Activated naive CD8-positive, alpha-beta T cell treated with anti-CD3 and anti-CD28 coated beads for 36 hours (primary cell): Measurements from ENCODE around the gene LPXN. TPM values are rescaled to one million over a fixed set of nuclear protein-coding genes. Genes with fewer than 3 reads are reported as not detected.

ENCODE experiments used
- DNase-seq: peaks from one replicate; pipeline ENCODE4 v3.0.0; 2021
- H3K27ac Mint-ChIP-seq: one replicate; pipeline ENCODE4 v1.8.0; 2022; ENCODE audit warnings: mild to moderate bottlenecking, moderate library complexity, mixed read lengths
- H3K27me3 Mint-ChIP-seq: one replicate; pipeline ENCODE4 v1.8.0; 2022; ENCODE audit warnings: mild to moderate bottlenecking, mixed read lengths
- H3K36me3 Mint-ChIP-seq: one replicate; pipeline ENCODE4 v1.8.0; 2021; ENCODE audit warnings: mild to moderate bottlenecking, mixed read lengths
- H3K4me1 Mint-ChIP-seq: one replicate; pipeline ENCODE4 v1.8.0; 2021; ENCODE audit warnings: mixed read lengths
- H3K4me3 Mint-ChIP-seq: one replicate; pipeline ENCODE4 v1.8.0; 2022; ENCODE audit warnings: mild to moderate bottlenecking, moderate library complexity, mixed read lengths
- H3K9me3 Mint-ChIP-seq: one replicate; pipeline ENCODE4 v1.8.0; 2022; ENCODE audit warnings: mixed read lengths
- total RNA-seq, 2 experiments: library from RNA; stranded (reverse); gene quantifications; one replicate each; pipeline ENCODE4 v1.2.3, GENCODE V29; 2021

Gene LPXN
- total RNA-seq, 2 experiments from 2014 or later, result 146 to 147 TPM

DNA sequence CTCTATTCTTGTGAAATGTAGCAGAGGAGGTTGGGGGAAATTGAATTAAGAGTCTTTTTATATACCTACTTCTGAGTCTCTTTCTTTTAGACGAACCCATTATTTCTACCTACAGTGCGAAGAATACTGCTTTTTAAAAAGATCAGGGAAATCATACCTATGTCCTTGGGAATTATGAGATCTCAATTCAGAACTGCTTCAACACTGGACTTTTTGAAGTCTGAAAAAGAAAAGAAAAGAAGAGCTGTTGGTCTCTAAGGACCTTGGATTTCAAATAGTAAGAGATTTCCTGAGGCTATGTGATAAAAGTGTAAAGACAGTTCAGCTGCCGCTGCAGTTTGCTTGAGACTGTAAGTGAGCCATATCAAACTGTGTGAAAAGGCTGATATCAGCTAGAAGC is 64.0 kb downstream of the LPXN start:
- no peak for DNase-seq
- Mint-ChIP-seq H3K4me3 (no peak overlapping the region), H3K4me1 (peaks cover 11% of the 10 kb centered on the region), H3K36me3 (peaks cover 7% of the 10 kb centered on the region), H3K27me3 (no peaks in the 10 kb centered on the region), H3K27ac (no peak overlapping the region), H3K9me3 (no peaks in the 10 kb centered on the region)

DNA sequence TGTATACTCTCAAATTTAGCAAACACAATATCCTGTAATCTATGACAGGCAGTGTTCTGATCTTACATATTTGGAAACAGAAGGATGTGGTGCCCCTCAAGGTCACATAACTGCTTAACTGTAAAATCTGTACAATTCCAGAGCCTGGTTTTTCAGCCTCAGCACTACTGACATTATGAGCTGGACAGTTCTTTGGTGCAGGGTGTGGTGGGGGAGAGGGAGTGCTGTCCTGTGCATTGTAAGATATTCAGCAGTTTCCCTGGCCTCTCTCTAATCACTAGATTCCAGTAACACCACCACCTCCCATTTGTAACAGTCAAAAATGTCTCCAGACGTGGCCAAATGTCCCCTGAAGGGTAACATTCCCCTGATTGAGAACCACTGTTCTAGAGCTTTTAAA is 65.9 kb downstream of the LPXN start:
- Mint-ChIP-seq H3K4me1 (peaks cover 18% of the 10 kb centered on the region), H3K27ac (no peak overlapping the region), H3K4me3 (no peak overlapping the region), H3K9me3 (no peaks in the 10 kb centered on the region), H3K27me3 (no peaks in the 10 kb centered on the region), H3K36me3 (peaks cover 7% of the 10 kb centered on the region)
- DNase-seq, result no peak

DNA sequence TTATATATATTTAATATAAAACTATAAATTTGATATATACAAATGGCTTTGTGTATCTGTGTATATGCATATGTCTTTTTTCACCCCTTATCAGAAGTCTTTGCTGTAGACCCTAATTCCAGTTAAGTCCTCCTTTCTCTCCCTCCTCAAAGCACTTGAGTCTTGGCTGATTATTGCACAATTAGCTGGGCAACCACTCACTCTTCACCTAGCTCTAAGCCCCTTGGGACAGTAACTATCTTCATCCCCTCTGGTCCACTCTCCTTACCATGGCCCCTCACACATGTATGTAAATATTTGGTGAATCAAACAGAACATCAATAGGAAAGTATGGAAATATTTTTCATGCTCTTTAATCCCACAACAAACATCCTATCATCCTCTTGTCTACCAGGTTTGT is 66.8 kb downstream of the LPXN start:
- Mint-ChIP-seq H3K9me3 (no peaks in the 10 kb centered on the region), H3K27me3 (no peaks in the 10 kb centered on the region), H3K4me3 (no peak overlapping the region), H3K4me1 (peaks cover 15% of the 10 kb centered on the region), H3K36me3 (peaks cover 7% of the 10 kb centered on the region), H3K27ac (no peak overlapping the region)
- no peak for DNase-seq

DNA sequence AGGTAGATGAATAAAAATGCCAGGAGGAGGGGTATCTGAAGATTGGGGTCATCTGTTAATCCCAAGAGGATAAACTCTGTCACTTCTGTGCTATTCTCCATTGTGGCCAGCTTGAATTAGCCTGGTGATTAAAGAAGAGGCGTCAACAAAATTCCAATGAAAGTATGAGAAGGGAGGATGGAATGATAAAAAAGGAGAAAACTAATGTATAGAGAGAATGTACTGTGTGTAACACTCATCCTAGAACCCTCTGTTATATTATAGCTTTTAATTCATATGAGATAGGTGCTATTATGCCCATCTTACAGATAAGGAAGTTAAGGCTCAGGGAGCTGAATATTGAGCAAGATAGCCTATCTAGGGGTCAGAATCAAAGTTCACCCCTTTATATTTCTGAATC is 67.7 kb downstream of the LPXN start, which contains the start of gene OR5B21:
Gene OR5B21 (minus strand): TSS at position 101 of the 400 bp plus-strand sequence. CDS start 0 bp downstream, at position 101.
- H3K36me3 Mint-ChIP-seq, result peaks cover 12% of the 10 kb centered on the region
- H3K9me3 Mint-ChIP-seq, result no peaks in the 10 kb centered on the region
- peaks cover 12% of the 10 kb centered on the region for H3K4me1 Mint-ChIP-seq
- H3K27me3 Mint-ChIP-seq, result no peaks in the 10 kb centered on the region
- H3K4me3 Mint-ChIP-seq, result no peak within 1 kb of the TSS
- no peak within 1 kb of the TSS for H3K27ac Mint-ChIP-seq
- no peak for DNase-seq

DNA sequence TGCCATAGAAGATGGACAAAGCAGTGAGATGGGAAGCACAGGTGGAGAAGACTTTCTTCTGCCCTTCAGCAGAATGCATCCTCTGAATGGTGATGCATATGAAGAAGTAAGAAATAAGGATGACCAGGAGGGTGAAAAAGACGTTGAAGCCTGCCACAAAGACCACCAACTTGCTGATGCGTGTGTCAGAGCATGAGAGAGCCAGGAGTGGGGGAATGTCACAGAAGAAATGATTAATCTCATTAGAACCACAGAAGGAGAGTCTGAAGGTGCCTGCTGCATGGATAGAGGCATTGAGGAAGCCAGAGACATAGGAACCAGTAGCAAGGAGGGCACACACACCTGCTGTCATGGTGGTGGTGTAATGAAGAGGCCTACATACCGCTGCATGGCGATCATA is 68.3 kb downstream of the LPXN start:
- no peak for DNase-seq
- H3K36me3 Mint-ChIP-seq, result peaks cover 13% of the 10 kb centered on the region
- H3K4me3 Mint-ChIP-seq, result no peak overlapping the region
- H3K27me3 Mint-ChIP-seq, result no peaks in the 10 kb centered on the region
- peaks cover 12% of the 10 kb centered on the region for H3K4me1 Mint-ChIP-seq
- no peaks in the 10 kb centered on the region for H3K9me3 Mint-ChIP-seq
- no peak overlapping the region for H3K27ac Mint-ChIP-seq

DNA sequence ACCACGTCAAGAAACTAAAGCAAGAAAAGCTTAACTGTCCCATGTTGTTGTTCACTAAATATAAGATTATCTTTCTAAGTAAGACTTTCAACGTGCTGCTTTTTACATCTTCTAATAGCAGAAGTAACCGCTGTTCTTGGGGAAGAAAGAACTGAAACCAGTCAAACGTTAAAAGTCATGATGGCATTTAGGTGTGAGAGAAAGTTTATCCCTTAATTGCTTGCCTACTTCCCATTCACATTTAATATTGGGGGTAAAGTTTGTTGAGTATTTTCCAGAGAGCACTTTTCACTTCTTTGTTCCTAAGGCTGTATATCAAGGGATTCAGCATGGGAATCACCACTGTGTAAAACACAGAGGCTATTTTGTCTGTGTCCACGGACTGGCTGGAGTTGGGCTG is 68.7 kb downstream of the LPXN start:
- no peak overlapping the region for H3K27ac Mint-ChIP-seq
- peaks cover 13% of the 10 kb centered on the region for H3K36me3 Mint-ChIP-seq
- no peaks in the 10 kb centered on the region for H3K9me3 Mint-ChIP-seq
- no peak for DNase-seq
- H3K27me3 Mint-ChIP-seq, result no peaks in the 10 kb centered on the region
- H3K4me3 Mint-ChIP-seq, result no peak overlapping the region
- H3K4me1 Mint-ChIP-seq, result peaks cover 12% of the 10 kb centered on the region

DNA sequence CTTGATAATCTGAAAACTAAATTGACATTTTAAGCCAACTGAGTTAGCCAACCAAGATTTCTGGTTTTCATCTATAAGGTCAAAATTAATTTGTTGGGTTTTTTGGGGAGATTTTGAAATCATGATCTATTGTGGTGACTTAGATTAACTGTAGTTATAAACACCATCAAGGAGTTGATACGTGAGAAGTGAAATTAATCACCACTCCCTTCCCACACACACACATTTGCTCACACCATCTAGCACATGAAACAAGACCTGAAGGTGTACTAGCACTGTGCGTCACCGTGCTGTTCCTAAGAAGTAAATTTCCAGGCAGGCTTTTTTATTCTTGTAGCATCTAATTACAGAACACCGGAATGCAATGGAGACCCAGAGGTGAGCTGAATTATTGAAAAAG is 69.8 kb downstream of the LPXN start:
- no peak overlapping the region for H3K4me3 Mint-ChIP-seq

DNA sequence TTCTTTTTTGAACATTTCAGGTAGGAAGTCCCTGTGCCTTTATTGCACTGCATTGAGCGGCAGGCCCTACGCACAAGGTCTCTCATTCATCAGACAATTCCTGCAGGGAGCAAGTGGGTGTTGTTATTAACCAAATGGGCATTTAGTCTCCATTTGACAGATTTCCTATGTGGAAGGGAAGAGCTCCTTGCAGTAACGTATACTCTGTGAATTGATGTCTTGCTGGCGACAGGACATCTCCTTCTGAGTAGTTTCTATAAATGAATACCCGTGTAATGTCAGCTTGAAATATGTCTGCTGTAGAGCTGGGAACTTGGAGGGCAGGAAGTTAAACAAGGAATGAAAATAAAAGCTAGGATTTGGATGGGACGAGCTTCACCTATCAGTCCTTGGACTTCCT is 71.4 kb downstream of the LPXN start:
- Mint-ChIP-seq H3K4me1 (peaks cover 13% of the 10 kb centered on the region), H3K36me3 (peaks cover 13% of the 10 kb centered on the region), H3K27ac (no peak overlapping the region), H3K27me3 (no peaks in the 10 kb centered on the region), H3K4me3 (no peak overlapping the region), H3K9me3 (no peaks in the 10 kb centered on the region)
- DNase-seq, result no peak

More for the DNA sequence above, 69.8 kb downstream of the LPXN start:
- Mint-ChIP-seq H3K27ac (peak overlapping the region; percentile 44), H3K27me3 (no peaks in the 10 kb centered on the region), H3K4me1 (peaks cover 12% of the 10 kb centered on the region), H3K9me3 (no peaks in the 10 kb centered on the region), H3K36me3 (peaks cover 13% of the 10 kb centered on the region)
- no peak for DNase-seq

DNA sequence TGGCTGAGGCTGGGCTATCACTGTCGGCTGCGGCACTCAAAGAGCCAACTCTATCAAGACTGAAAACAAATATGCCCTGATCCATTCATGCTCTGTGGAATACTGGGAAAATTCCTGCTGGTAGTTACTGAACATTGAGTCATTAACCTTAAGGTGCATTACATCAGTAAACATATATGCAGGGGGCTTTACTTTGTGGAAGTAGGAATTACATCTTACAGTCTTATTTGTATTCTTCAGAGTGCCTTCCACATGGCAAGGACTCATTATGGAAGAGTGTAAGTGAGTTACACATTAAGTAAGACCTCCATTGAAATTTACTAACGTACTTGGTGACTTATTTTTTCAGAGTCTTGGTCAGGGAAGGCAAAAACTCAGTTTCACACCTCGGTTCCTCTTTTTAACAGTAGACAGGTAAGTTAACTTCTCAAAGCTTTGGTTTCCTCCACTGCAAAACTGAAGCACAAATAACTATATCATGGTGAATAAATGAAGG is 72.2 kb downstream of the LPXN start:
- H3K9me3 Mint-ChIP-seq, result no peaks in the 10 kb centered on the region
- H3K27ac Mint-ChIP-seq, result no peak overlapping the region
- peaks cover 20% of the 10 kb centered on the region for H3K4me1 Mint-ChIP-seq
- H3K27me3 Mint-ChIP-seq, result no peaks in the 10 kb centered on the region
- no peak overlapping the region for H3K4me3 Mint-ChIP-seq
- DNase-seq, result no peak
- H3K36me3 Mint-ChIP-seq, result peaks cover 13% of the 10 kb centered on the region

DNA sequence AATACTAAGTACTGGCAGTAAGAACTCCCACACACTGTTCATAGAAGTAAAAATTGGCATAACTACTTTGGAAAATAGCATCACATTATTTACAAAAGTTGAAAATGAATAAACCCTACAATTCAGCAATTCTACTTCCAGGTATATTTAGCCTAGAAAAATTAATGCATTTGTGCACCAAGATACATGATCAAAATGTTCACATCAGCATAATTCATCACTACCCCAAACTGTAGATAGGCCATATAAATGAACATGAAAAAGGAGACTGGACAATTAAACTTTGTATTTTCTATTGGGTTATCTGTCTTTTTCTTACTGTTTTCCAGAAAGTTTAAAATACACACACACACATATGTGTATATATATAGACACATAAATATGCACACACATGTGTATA is 73.7 kb downstream of the LPXN start:
- peaks cover 18% of the 10 kb centered on the region for H3K36me3 Mint-ChIP-seq
- H3K9me3 Mint-ChIP-seq, result no peaks in the 10 kb centered on the region
- no peak for DNase-seq
- peaks cover 29% of the 10 kb centered on the region for H3K4me1 Mint-ChIP-seq
- H3K4me3 Mint-ChIP-seq, result no peak overlapping the region
- no peaks in the 10 kb centered on the region for H3K27me3 Mint-ChIP-seq
- no peak overlapping the region for H3K27ac Mint-ChIP-seq

DNA sequence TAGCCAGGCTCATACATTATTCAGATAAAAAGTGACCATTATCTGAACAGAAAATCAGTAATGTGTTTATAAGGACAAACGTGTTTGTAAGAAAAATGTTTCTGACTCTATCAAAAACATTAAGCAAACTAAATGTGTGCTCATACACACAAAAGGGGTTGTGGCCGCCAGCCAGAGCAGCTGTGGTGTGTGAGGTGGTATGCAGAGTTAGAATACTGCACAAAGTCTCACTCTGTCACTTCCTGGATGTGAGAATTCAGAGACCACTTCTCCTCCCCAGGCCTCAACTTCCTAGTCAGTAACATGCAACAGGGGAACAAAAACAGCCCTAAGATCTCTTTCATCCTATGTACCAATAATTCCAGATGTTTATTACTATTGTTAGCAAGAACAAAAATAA is 77.2 kb downstream of the LPXN start:
- Mint-ChIP-seq H3K9me3 (no peaks in the 10 kb centered on the region), H3K4me3 (no peak overlapping the region), H3K4me1 (peaks cover 47% of the 10 kb centered on the region), H3K36me3 (peaks cover 29% of the 10 kb centered on the region), H3K27ac (peak overlapping the region; percentile 73), H3K27me3 (no peaks in the 10 kb centered on the region)
- DNase-seq, result no peak

DNA sequence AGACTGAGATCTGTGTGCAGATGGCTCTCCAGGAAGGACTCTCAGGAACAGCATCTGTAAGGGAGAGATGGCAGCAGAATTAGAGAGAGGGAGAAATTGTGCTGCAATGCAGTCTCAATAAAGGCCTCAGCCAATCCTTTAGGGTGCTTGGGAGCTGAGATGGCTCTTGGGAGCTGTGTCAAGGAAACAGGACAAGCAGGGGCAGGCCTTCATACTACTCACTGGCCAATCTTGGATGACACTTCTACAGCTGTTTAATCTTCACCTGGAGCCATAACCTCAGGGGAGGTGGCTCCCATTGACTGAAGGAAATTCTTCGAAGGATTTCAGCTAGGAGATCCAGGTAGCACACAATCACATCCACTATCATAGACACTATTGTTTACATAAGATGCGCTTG is 77.7 kb downstream of the LPXN start:
- no peaks in the 10 kb centered on the region for H3K9me3 Mint-ChIP-seq
- H3K27me3 Mint-ChIP-seq, result no peaks in the 10 kb centered on the region
- H3K4me1 Mint-ChIP-seq, result peaks cover 48% of the 10 kb centered on the region
- peak overlapping the region; percentile 73 for H3K27ac Mint-ChIP-seq
- no peak for DNase-seq
- peaks cover 24% of the 10 kb centered on the region for H3K36me3 Mint-ChIP-seq
- H3K4me3 Mint-ChIP-seq, result no peak overlapping the region

DNA sequence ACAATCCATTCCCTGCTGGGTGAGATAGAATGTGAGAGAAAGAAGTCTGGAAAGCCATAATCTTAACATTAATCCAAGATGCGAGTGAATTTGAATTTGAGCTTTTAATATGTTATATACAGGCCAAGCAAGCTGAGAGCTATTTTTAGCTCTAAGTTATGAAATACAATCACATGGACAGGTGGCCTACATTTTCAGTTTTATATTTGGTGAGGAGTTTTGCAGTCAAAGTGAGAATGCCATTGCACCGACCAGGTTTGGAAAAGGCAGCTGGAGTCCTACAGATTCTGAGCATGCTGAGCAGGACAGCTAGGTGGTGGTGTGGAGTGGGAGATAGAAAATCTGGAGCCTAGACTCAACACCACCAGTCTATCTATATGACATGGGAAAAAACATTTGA is 79.8 kb downstream of the LPXN start:
- Mint-ChIP-seq H3K4me3 (no peak overlapping the region), H3K27ac (no peak overlapping the region), H3K27me3 (no peaks in the 10 kb centered on the region), H3K9me3 (peaks cover 1% of the 10 kb centered on the region), H3K4me1 (peaks cover 48% of the 10 kb centered on the region), H3K36me3 (peaks cover 27% of the 10 kb centered on the region)
- no peak for DNase-seq

DNA sequence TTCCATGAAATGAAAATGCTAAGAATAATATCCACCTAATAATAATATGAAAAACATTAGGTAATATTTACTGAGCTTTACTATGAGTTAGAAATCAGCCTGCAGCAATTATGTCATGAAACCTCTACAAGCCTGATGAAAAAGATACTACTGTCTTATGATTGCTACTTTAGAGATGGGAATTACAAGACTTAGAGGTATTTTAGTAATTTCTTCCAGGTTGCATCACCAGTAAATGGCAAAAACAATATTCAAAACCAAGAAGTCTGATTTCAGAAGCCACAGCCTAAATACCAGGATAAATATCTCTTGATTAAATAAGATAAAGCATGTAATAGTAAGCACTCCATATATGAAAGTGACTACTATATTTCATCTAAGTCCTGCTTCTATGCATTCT is 81.6 kb downstream of the LPXN start:
- Mint-ChIP-seq H3K36me3 (peaks cover 27% of the 10 kb centered on the region), H3K4me1 (peaks cover 46% of the 10 kb centered on the region), H3K27ac (no peak overlapping the region), H3K4me3 (no peak overlapping the region), H3K9me3 (peaks cover 1% of the 10 kb centered on the region), H3K27me3 (no peaks in the 10 kb centered on the region)
- no peak for DNase-seq

DNA sequence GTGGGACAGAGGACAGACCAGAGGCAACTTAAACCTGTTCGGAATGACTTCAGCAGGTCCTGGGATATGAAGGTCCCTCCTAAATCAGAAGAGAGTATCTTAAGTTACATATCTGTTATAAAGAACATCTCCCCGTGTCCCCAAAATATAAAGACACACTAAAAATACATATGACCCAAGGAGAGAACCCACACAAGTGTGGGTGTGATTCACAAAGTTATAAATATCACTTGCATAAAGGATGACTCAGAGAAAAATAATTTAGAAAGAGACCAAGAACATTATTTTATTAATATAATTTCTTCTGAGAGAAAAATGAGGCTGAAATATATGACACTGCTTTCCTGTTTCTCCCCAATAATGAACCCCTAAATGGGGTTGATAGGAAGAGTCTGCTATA is 82.0 kb downstream of the LPXN start:
- DNase-seq, result no peak
- Mint-ChIP-seq H3K4me1 (peaks cover 42% of the 10 kb centered on the region), H3K27me3 (no peaks in the 10 kb centered on the region)

DNA sequence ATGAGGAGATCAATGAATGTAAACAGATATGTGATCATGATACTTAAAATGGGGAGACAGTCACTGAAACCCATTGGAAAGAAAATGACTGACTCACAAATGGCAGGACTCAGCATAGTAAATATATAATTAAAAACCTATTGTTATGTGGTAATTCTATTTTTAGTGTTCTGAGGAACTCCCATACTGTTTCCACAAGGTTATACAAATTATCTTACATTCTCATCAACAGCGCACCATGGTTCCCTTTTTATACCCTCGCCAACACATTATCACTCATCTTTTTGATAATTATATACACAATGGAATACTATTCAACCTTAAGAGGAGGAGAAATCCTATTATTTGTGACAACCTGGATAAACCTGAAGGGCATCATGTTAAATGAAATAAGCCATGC is 84.8 kb downstream of the LPXN start:
- H3K4me1 Mint-ChIP-seq, result peaks cover 15% of the 10 kb centered on the region
- no peaks in the 10 kb centered on the region for H3K27me3 Mint-ChIP-seq
- no peak overlapping the region for H3K4me3 Mint-ChIP-seq
- peaks cover 9% of the 10 kb centered on the region for H3K36me3 Mint-ChIP-seq
- H3K27ac Mint-ChIP-seq, result no peak overlapping the region
- H3K9me3 Mint-ChIP-seq, result peaks cover 1% of the 10 kb centered on the region
- no peak for DNase-seq

More for the DNA sequence above, 82.0 kb downstream of the LPXN start:
- H3K36me3 Mint-ChIP-seq, result peaks cover 27% of the 10 kb centered on the region
- peaks cover 1% of the 10 kb centered on the region for H3K9me3 Mint-ChIP-seq
- H3K4me3 Mint-ChIP-seq, result no peak overlapping the region
- H3K27ac Mint-ChIP-seq, result no peak overlapping the region
